GM12878 (cell line): ENCODE results near the gene RPS6KA2. TPM values are rescaled to one million over a fixed set of nuclear protein-coding genes. Genes with fewer than 3 reads are reported as not detected.

Experiments
- ATAC-seq: fragments of 200-7000 bp; cut with Tn5 transposase; 3 replicates; pipeline ENCODE4 v1.9.1; 2020; ENCODE audit warnings: mild to moderate bottlenecking, moderate library complexity
- BruUV-seq: library from RNA; stranded (reverse); fragments of 400-500 nt; replicated peaks from 2 replicates; lab custom pipeline; 2021; lab: Mats Ljungman, UMichigan
- CTCF ChIA-PET: fragments of 300-600 bp; sonication (Branson Sonifier 250); formaldehyde crosslinking; extraction: SDS; loops from one replicate; lab custom pipeline; 2021; ENCODE audit warnings: inconsistent platforms; lab: Yijun Ruan, JAX
- POLR2A ChIA-PET: fragments of 350-600 bp; formaldehyde crosslinking; extraction: SDS; loops from one replicate; lab custom pipeline; 2021; ENCODE audit warnings: inconsistent platforms; lab: Charles Lee
- RAD21 ChIA-PET: fragments of 300-600 bp; sonication (Branson Sonifier 250); formaldehyde crosslinking; loops from one replicate; lab custom pipeline; 2023; ENCODE audit warnings: antibody characterized with exemption; ENCODE audit not compliant: unreplicated experiment; lab: Charles Lee
- SMC1A ChIA-PET: fragments of 300-600 bp; sonication (Branson Sonifier 250); formaldehyde crosslinking; loops from one replicate; lab custom pipeline; 2023; ENCODE audit not compliant: unreplicated experiment, uncharacterized antibody; lab: Charles Lee
- DNase-seq: peaks from one replicate; pipeline ENCODE4 v3.0.0-alpha.2; 2011; ENCODE audit warnings: low read depth, low spot score
- FAIRE-seq: peaks from 3 replicates; lab custom pipeline; 2011; peaks lifted over from hg19 to GRCh38; lab: Jason Lieb, UNC
- H2AFZ ChIP-seq: 2 replicates; pipeline ENCODE4 v1.6.0; 2011; ENCODE audit warnings: low read depth, low read length, control low read depth; ENCODE audit not compliant: control insufficient read depth
- H3K27ac ChIP-seq: 2 replicates; pipeline ENCODE4 v1.5.1; 2011; ENCODE audit warnings: control low read depth; ENCODE audit not compliant: control insufficient read depth, insufficient read depth
- H3K27me3 ChIP-seq, 2 experiments: replicated peaks in 1 of 2; 2 replicates each; pipeline versions ENCODE4 v1.6.0 to v1.6.1; 2011; ENCODE audit warnings: low read length in 1 of 2; ENCODE audit not compliant: control insufficient read depth in 2 of 2, insufficient read depth in 2 of 2
- H3K36me3 ChIP-seq, 2 experiments: 2 replicates each; pipeline ENCODE4 v1.5.1; 2011; ENCODE audit warnings: low read length in 1 of 2; ENCODE audit not compliant: control insufficient read depth in 2 of 2, insufficient read depth in 2 of 2
- H3K4me1 ChIP-seq: 2 replicates; pipeline ENCODE4 v1.6.1; 2011; ENCODE audit warnings: mild to moderate bottlenecking, low read length, moderate library complexity, mixed read lengths; ENCODE audit not compliant: control insufficient read depth, insufficient read depth
- H3K4me2 ChIP-seq: 2 replicates; pipeline ENCODE4 v1.6.0; 2011; ENCODE audit warnings: control low read depth; ENCODE audit not compliant: control insufficient read depth, insufficient read depth
- H3K4me3 ChIP-seq: fragments of 200-600 bp; sonication (generic); 2 replicates; pipeline ENCODE4 v1.5.1; 2016
- H3K79me2 ChIP-seq: 2 replicates; pipeline ENCODE4 v1.6.0; 2011; ENCODE audit warnings: low read length; ENCODE audit not compliant: control insufficient read depth, insufficient read depth
- H3K9ac ChIP-seq: 2 replicates; pipeline ENCODE4 v1.8.0; 2011; ENCODE audit warnings: low read length, control low read depth, mixed read lengths; ENCODE audit not compliant: control insufficient read depth, insufficient read depth
- H3K9me3 ChIP-seq: replicated peaks from 3 replicates; pipeline ENCODE4 v1.5.1; 2011; ENCODE audit warnings: mild to moderate bottlenecking, low read length; ENCODE audit not compliant: control insufficient read depth, insufficient read depth
- H4K20me1 ChIP-seq: 2 replicates; pipeline ENCODE4 v1.6.0; 2011; ENCODE audit not compliant: control insufficient read depth, insufficient read depth
- ASH2L ChIP-seq: fragments of 300-600, 200-600 bp; sonication (generic); IDR thresholded peaks from 2 replicates; pipeline ENCODE4 v1.6.1; 2017; ENCODE audit warnings: low read depth, mild to moderate bottlenecking, borderline replicate concordance
- BACH1 ChIP-seq: fragments of 450-650 bp; IDR thresholded peaks from 2 replicates; pipeline ENCODE4 v1.6.1; 2017; ENCODE audit warnings: mild to moderate bottlenecking, borderline replicate concordance
- BMI1 ChIP-seq: fragments of 450-650 bp; IDR thresholded peaks from 2 replicates; pipeline ENCODE4 v1.6.1; 2016; ENCODE audit warnings: mild to moderate bottlenecking, moderate library complexity, borderline replicate concordance
- FOXM1 ChIP-seq: IDR thresholded peaks from 2 replicates; pipeline ENCODE4 v1.6.1; 2012; ENCODE audit warnings: low read depth, mild to moderate bottlenecking, inconsistent platforms, low read length, moderate library complexity
- JUND ChIP-seq: IDR thresholded peaks from 2 replicates; pipeline ENCODE4 v1.6.1; 2012; ENCODE audit warnings: low read depth, mild to moderate bottlenecking, low read length, improper control_type of control experiment, moderate library complexity
- MEF2B ChIP-seq: fragments of 450-650 bp; IDR thresholded peaks from 2 replicates; pipeline ENCODE4 v1.6.1; 2018; ENCODE audit warnings: mild to moderate bottlenecking, moderate library complexity; ENCODE audit not compliant: partially characterized antibody, poor library complexity, severe bottlenecking
- MTA2 ChIP-seq: fragments of 450-650 bp; IDR thresholded peaks from 2 replicates; pipeline ENCODE4 v1.6.1; 2016; ENCODE audit warnings: low read depth, mild to moderate bottlenecking, moderate library complexity
- MTA3 ChIP-seq: IDR thresholded peaks from 2 replicates; pipeline ENCODE4 v1.6.1; 2012; ENCODE audit warnings: low read length, inconsistent platforms, borderline replicate concordance
- PAX5 ChIP-seq: IDR thresholded peaks from 2 replicates; pipeline ENCODE4 v1.6.1; 2011; ENCODE audit warnings: low read depth, low read length, borderline replicate concordance
- POLR2A ChIP-seq: IDR thresholded peaks from 2 replicates; pipeline ENCODE4 v1.6.1; 2011; ENCODE audit warnings: low read depth, mild to moderate bottlenecking, low read length
- SMAD1 ChIP-seq: fragments of 450-650 bp; IDR thresholded peaks from 2 replicates; pipeline ENCODE4 v1.6.1; 2018; ENCODE audit warnings: mild to moderate bottlenecking, low read depth; ENCODE audit not compliant: partially characterized antibody
- SUZ12 ChIP-seq: fragments of 200-600 bp; sonication (generic); IDR thresholded peaks from one replicate; pipeline ENCODE4 v1.6.1; 2018; ENCODE audit warnings: antibody characterized with exemption, mild to moderate bottlenecking; ENCODE audit not compliant: unreplicated experiment
- ZNF217 ChIP-seq: fragments of 450-650 bp; IDR thresholded peaks from 2 replicates; pipeline ENCODE4 v1.6.1; 2017; ENCODE audit warnings: antibody characterized with exemption, mild to moderate bottlenecking
- ZNF24 ChIP-seq: fragments of 450-650 bp; IDR thresholded peaks from 2 replicates; pipeline ENCODE4 v1.6.1; 2017; ENCODE audit warnings: antibody characterized with exemption, mild to moderate bottlenecking
- ZNF622 ChIP-seq: fragments of 450-650 bp; IDR thresholded peaks from 2 replicates; pipeline ENCODE4 v1.6.1; 2017; ENCODE audit warnings: mild to moderate bottlenecking, inconsistent platforms
- ZZZ3 ChIP-seq: IDR thresholded peaks from 2 replicates; pipeline ENCODE4 v1.6.1; 2011; ENCODE audit warnings: low read depth; ENCODE audit not compliant: control insufficient read depth, insufficient read length
- WGBS: methylation state at CpG from one replicate; pipeline ENCODE4 v1.1.6; 2016; ENCODE audit warnings: low lambda C conversion rate; ENCODE audit not compliant: insufficient replicate concordance, insufficient coverage; ENCODE audit errors: missing lambda C conversion rate; 5-methylcytosine and 5-hydroxymethylcytosine counted together
- in situ Hi-C: fragments of 300-500 bp; cut with MboI; formaldehyde crosslinking; loops from 9 replicates; pipeline ENCODE4 v1.14.3; 2018; ENCODE audit warnings: mixed read lengths
- intact Hi-C: fragments of 100-400 bp; cut with micrococcal nuclease; formaldehyde crosslinking; loops from one replicate; pipeline ENCODE4 v1.14.2; 2022; ENCODE audit not compliant: unreplicated experiment
- polyA plus RNA-seq, 11 experiments: library from polyadenylated mRNA; depleted of rRNA in 4 of 11; unstranded in 6 of 11; stranded (reverse) in 5 of 11; fragments of >200 nt; fragmentation: Nextera tagmentation in 4 of 11; fragmentation: Illumina TruSeq in 1 of 11; extraction: Ambion mirVana in 4 of 11; extraction: Trizol in 1 of 11; gene quantifications; 1 replicate in 1 of 11; 2 replicates in 10 of 11; pipeline versions ENCODE4 v1.2.1 to v1.2.3, GENCODE V29; 2011 to 2016; ENCODE audit warnings: inconsistent platforms in 2 of 11, missing spikeins in 2 of 11, low read depth in 1 of 11
- total RNA-seq, 4 experiments: library from RNA; depleted of rRNA in 3 of 4; stranded (reverse); fragments of >200 nt in 3 of 4; fragmentation: Illumina TruSeq in 1 of 4; extraction: Trizol in 1 of 4; gene quantifications; 2 replicates each; pipeline versions ENCODE4 v1.2.1 to v1.2.3, GENCODE V29; 2013 to 2021
- TF ChIP-seq, protein P1 (sequence below): IDR thresholded peaks from 2 replicates; pipeline ENCODE4 v1.6.1; 2011; ENCODE audit warnings: borderline replicate concordance, low read depth, mild to moderate bottlenecking, moderate library complexity, mixed read lengths, low read length; ENCODE audit not compliant: insufficient read depth; ENCODE audit errors: extremely low read length
- TF ChIP-seq, protein P2 (sequence below): fragments of 450-650 bp; IDR thresholded peaks from 2 replicates; pipeline ENCODE4 v1.6.1; 2016; ENCODE audit warnings: mild to moderate bottlenecking, moderate library complexity, borderline replicate concordance

The RPS6KA2 gene
- total and polyA plus RNA-seq, 10 of the 15 experiments (the other 5 are each of a cell fraction or from before 2014, with no cell fraction given): 0.02 to 1.0 (median 0.22) TPM; not detected in 1

GRCh38 chr6:166529586-166529985, 97.5 kb downstream of the RPS6KA2 start:
- ATAC-seq (no peak), DNase-seq (no peak), FAIRE-seq (no peak)
- in situ Hi-C loops: no loop called here
- 25% methylated on average over 4 of the region's 4 CpGs for WGBS
- H3K4me2 ChIP-seq: no peak overlapping the region
- no peak overlapping the region for H2AFZ ChIP-seq
- no peak overlapping the region for H3K27ac ChIP-seq
- ChIA-PET POLR2A (no interaction called here), SMC1A (no interaction called here), RAD21 (no interaction called here), CTCF (no interaction called here)
- TF ChIP-seq SMAD1: no peak
- no peak for TF ChIP-seq ZZZ3
- TF ChIP-seq FOXM1: no peak
- no peak for TF ChIP-seq JUND
- TF ChIP-seq PAX5: no peak
- TF ChIP-seq, protein P1, sequence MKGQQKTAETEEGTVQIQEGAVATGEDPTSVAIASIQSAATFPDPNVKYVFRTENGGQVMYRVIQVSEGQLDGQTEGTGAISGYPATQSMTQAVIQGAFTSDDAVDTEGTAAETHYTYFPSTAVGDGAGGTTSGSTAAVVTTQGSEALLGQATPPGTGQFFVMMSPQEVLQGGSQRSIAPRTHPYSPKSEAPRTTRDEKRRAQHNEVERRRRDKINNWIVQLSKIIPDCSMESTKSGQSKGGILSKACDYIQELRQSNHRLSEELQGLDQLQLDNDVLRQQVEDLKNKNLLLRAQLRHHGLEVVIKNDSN: no peak
- TF ChIP-seq, protein P2, sequence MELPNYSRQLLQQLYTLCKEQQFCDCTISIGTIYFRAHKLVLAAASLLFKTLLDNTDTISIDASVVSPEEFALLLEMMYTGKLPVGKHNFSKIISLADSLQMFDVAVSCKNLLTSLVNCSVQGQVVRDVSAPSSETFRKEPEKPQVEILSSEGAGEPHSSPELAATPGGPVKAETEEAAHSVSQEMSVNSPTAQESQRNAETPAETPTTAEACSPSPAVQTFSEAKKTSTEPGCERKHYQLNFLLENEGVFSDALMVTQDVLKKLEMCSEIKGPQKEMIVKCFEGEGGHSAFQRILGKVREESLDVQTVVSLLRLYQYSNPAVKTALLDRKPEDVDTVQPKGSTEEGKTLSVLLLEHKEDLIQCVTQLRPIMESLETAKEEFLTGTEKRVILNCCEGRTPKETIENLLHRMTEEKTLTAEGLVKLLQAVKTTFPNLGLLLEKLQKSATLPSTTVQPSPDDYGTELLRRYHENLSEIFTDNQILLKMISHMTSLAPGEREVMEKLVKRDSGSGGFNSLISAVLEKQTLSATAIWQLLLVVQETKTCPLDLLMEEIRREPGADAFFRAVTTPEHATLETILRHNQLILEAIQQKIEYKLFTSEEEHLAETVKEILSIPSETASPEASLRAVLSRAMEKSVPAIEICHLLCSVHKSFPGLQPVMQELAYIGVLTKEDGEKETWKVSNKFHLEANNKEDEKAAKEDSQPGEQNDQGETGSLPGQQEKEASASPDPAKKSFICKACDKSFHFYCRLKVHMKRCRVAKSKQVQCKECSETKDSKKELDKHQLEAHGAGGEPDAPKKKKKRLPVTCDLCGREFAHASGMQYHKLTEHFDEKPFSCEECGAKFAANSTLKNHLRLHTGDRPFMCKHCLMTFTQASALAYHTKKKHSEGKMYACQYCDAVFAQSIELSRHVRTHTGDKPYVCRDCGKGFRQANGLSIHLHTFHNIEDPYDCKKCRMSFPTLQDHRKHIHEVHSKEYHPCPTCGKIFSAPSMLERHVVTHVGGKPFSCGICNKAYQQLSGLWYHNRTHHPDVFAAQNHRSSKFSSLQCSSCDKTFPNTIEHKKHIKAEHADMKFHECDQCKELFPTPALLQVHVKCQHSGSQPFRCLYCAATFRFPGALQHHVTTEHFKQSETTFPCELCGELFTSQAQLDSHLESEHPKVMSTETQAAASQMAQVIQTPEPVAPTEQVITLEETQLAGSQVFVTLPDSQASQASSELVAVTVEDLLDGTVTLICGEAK: no peak
- no peak for TF ChIP-seq BACH1
- no peak for TF ChIP-seq ZNF217
- TF ChIP-seq MTA3: no peak
- TF ChIP-seq SUZ12: no peak
- TF ChIP-seq POLR2A: no peak
- no peak for TF ChIP-seq MTA2
- no peak for TF ChIP-seq ZNF622
- no peak for TF ChIP-seq ZNF24
- TF ChIP-seq BMI1: no peak
- TF ChIP-seq MEF2B: no peak
- no peak for TF ChIP-seq ASH2L
- BruUV-seq: no TSS peak
- H3K4me3 ChIP-seq: no peak overlapping the region
- H3K9me3 ChIP-seq: no peaks in the 10 kb centered on the region; the same call in 1 of the 3 replicates
- no peaks in the 10 kb centered on the region for H3K27me3 ChIP-seq
- H3K4me1 ChIP-seq: no peaks in the 10 kb centered on the region
- no peak overlapping the region for H3K9ac ChIP-seq
- H3K36me3 ChIP-seq: no peaks in the 10 kb centered on the region
- H4K20me1 ChIP-seq: no peaks in the 10 kb centered on the region
- intact Hi-C loops: no loop called here
- H3K79me2 ChIP-seq: no peaks in the 10 kb centered on the region
